GOT3 (cell line): ENCODE results near the gene ZMAT3.

Experiments
- DNase-seq: peaks from one replicate; lab custom pipeline; 2025; ENCODE audit warnings: mixed read lengths; lab: John Stamatoyannopoulos, UW

Gene ZMAT3

GRCh38 chr3:179021119-179021903 is 50.3 kb downstream of the ZMAT3 start:
- DNase-seq = no peak

- DNase-seq = no peak
Measured at GRCh38 chr3:179020112-179020511, 51.5 kb downstream of the ZMAT3 start.

DNA sequence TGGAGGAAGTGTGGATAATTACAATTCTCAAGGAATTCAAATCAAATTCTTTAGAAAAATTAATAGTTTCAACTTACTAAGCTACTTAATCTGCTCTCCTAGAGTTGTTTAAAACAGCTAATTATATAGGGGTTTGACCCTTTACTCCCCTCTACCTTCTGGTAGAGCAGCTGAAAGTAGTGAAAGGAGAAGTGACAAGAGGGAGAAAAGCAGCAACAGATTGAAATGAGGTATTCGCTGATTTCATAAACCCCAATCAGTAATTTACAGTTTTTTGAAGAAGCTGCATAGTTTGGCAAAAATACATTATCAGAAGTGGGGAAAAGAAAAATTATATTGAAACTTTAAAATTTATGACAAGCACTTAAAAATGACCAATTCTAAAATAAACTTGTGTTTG is 52.8 kb downstream of the ZMAT3 start:
- no peak for DNase-seq

- no peak for DNase-seq
Measured at GRCh38 chr3:179016979-179017670, 54.5 kb downstream of the ZMAT3 start.

GRCh38 chr3:179015551-179016020 is 56.0 kb downstream of the ZMAT3 start:
- DNase-seq = no peak

GRCh38 chr3:179005706-179006105 is 65.9 kb downstream of the ZMAT3 start:
- no peak for DNase-seq

DNA sequence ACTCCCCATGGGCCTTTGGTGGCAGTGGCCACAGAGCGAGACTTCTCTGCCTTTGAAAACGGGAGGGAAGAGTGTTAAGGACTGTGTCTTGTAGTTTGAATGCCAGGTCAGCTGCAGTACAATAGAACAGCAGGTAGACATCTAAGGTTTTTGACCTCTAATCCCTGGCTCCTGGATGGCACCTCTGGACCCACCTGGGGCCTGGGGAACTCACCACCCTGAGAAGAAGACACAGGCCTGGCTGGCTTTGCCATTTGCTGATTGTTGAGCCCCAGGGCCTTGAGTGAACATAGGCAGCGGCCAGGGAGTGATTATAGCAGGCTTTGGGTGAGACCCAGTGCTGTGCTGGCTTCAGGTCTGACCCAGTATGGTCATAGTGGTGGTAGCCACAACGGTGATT is 66.4 kb downstream of the ZMAT3 start:
- no peak for DNase-seq

DNA sequence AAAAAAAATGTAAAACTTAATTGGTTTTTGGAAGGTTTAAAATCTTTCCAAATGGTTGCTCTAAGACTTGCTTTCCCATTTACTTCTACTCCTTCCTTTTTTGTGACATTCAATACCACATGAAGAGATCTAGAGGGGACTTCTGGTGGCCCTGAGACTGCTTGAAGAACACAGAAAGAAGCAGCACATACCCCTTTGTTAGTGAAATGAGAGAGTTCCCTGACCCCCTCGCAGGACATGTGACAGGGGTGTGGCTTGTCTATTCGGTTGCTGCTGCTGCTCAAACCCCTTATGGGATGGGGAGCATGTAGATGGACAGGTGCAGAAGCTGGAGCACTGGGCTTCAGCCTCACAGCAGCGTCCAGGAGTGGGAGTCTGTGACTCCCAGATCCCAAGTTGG is 71.0 kb downstream of the ZMAT3 start:
- DNase-seq = no peak

DNA sequence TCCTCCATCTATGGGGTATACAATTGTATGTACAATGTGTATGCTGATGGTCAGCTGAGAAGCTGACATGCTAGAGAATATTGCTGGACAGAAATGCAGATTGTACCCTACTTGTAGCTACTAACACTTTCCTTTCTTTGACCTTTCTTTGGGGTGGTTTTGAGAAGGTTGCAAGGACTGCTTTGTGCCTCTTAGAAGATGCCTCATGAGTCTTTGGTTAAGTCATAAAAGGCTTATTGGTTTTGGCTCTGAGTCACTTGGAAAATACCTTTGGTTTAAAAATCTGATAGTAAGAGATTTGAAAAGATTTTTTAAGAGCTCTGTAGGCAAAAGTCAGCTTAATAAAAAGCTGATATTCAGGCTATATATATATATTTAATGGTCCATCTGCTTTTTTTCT is 71.5 kb downstream of the ZMAT3 start:
- no peak for DNase-seq

- no peak for DNase-seq
Measured at GRCh38 chr3:178996399-178996798, 75.2 kb downstream of the ZMAT3 start.

GRCh38 chr3:178990293-178990692 is 81.3 kb downstream of the ZMAT3 start:
- no peak for DNase-seq

GRCh38 chr3:178989821-178990220 is 81.8 kb downstream of the ZMAT3 start:
- DNase-seq = no peak

DNA sequence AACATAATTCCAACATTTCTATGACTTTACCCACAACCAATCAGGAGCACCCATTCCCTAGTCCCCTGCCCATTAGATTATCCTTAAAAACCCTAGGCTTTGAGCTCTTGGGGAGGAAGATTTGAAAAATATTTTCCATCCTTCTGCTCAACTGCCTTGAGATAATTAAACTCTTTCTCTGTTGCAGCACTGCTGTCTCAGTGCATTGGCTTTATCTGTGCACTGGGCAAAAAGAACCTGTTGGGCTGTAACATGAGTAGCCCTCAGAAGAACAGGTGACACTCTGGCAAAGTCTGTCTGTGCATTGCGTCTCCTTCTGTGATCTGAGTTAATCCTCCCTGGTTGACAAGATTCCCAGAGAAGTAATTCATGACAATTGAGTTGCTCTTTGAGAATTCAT is 83.9 kb downstream of the ZMAT3 start:
- no peak for DNase-seq

- DNase-seq = no peak
Measured at GRCh38 chr3:178986456-178986855, 85.2 kb downstream of the ZMAT3 start.

GRCh38 chr3:178982137-178982536 is 89.5 kb downstream of the ZMAT3 start:
- DNase-seq = no peak

DNA sequence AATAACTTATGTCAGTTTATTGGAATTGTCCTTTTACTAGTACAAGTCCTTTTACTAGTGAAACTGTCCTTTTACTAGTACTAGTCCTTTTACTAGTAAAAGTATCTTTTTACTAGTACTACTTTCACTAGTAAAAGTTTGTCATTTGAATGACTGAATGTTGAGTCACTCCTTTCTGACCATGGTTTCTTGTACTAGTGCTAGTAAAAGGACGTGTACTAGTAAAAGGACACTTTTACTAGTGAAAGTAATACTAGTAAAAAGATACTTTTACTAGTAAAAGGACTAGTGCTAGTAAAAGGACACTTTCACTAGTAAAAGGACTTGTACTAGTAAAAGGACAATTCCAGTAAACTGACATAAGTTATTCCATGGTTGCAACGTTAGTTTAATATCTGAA is 96.3 kb downstream of the ZMAT3 start:
- DNase-seq = no peak

DNA sequence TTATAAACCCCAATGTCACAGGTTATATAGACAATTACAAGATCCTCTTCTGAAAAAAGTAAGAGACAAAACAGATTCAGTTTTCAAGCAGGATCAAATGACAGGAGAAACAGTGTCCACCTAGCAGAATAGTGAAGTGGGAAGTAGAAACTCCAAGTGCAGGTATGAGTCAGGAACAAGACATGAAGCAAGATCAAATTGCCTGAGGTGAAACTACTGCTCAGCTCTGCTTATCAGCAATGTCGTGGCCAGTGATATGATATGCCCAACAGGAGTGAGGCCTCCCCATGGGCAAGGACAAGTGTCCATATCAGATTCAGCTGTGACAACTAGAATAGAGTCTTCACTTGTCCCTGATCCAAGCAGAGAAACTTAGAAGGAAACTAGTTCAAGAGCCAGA is 100.0 kb downstream of the ZMAT3 start:
- no peak for DNase-seq

GRCh38 chr3:178969004-178969700 is 102.5 kb downstream of the ZMAT3 start:
- DNase-seq = no peak
